A549 treated with ZK216348 at 1 μM for 4 hours (cell line): Measurements from ENCODE around the gene CFAP47. TPM values are rescaled to one million over a fixed set of nuclear protein-coding genes. Genes with fewer than 3 reads are reported as not detected.

Source experiments
- total RNA-seq: library from RNA; stranded (reverse); fragments of 200-300 nt; extraction: Qiagen RNA extraction; gene quantifications from 5 replicates; pipeline ENCODE4 v1.2.3, GENCODE V29; 2022; ENCODE audit warnings: low read depth

CFAP47 gene
- not detected in 5 replicates for total RNA-seq

GRCh38 chrX:35919536-35920309 lies at the start of gene CFAP47:
TSS of gene CFAP47 (plus strand) at chrX:35919734. CDS start at chrX:35919800, 66 bp downstream.

Other genes with a start within 250 kb of the CFAP47 start
- not detected in 5 replicates for gene MAGEB16, start 121.4 kb upstream of the CFAP47 start, total RNA-seq